HL-60 (cell line): Measurements from ENCODE around the gene TTN.

Experiments
- CTCF ChIP-seq: IDR thresholded peaks from one replicate; pipeline ENCODE4 v1.5.1; 2011; ENCODE audit warnings: low read length, control low read depth, inconsistent platforms; ENCODE audit not compliant: insufficient read depth
- GABPA ChIP-seq: IDR thresholded peaks from 2 replicates; pipeline ENCODE4 v1.6.1; 2012; ENCODE audit warnings: low read depth
- POLR2AphosphoS5 ChIP-seq: IDR thresholded peaks from 2 replicates; pipeline ENCODE4 v1.6.1; 2012; ENCODE audit warnings: low read depth
- SPI1 ChIP-seq: IDR thresholded peaks from 2 replicates; pipeline ENCODE4 v1.6.1; 2012; ENCODE audit warnings: low read depth, mild to moderate bottlenecking, borderline replicate concordance
- TF ChIP-seq, protein P1 (sequence below): IDR thresholded peaks from 2 replicates; pipeline ENCODE4 v1.6.1; 2012; ENCODE audit warnings: low read depth; ENCODE audit not compliant: insufficient replicate concordance

DNA sequence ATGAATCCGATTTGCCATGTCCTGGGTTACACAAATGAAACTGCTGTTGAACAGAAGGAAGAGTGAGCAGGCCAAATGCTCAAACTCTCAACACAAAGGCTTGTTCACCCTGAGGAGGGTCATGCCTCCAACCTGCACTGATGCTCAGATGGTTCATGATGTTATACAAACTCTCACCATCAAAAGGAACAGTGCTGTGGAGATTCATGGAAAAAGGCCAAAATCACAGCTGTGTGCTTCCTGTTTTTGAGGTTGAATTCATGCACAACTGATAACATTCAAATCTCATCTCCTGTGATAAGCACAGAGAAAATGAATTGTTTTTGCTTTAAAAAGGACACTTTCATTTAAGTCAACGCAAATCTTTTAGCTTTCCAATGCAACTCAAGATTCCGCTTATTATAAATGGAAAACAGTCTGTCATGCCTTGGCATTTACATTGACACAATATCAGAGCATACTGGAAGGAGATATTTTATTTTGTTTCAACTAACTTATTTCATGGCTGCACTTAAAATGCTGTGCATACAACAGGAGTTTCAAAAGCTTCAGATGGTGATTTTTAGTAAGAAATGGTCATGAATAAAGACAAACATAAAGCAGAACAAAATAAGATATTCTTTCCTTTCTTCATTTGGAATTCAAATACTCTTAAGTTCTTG is 22.2 kb upstream of the TTN start:
- TF ChIP-seq CTCF (no peak), POLR2AphosphoS5 (no peak), SPI1 (no peak), GABPA (no peak)
- TF ChIP-seq, protein P1, sequence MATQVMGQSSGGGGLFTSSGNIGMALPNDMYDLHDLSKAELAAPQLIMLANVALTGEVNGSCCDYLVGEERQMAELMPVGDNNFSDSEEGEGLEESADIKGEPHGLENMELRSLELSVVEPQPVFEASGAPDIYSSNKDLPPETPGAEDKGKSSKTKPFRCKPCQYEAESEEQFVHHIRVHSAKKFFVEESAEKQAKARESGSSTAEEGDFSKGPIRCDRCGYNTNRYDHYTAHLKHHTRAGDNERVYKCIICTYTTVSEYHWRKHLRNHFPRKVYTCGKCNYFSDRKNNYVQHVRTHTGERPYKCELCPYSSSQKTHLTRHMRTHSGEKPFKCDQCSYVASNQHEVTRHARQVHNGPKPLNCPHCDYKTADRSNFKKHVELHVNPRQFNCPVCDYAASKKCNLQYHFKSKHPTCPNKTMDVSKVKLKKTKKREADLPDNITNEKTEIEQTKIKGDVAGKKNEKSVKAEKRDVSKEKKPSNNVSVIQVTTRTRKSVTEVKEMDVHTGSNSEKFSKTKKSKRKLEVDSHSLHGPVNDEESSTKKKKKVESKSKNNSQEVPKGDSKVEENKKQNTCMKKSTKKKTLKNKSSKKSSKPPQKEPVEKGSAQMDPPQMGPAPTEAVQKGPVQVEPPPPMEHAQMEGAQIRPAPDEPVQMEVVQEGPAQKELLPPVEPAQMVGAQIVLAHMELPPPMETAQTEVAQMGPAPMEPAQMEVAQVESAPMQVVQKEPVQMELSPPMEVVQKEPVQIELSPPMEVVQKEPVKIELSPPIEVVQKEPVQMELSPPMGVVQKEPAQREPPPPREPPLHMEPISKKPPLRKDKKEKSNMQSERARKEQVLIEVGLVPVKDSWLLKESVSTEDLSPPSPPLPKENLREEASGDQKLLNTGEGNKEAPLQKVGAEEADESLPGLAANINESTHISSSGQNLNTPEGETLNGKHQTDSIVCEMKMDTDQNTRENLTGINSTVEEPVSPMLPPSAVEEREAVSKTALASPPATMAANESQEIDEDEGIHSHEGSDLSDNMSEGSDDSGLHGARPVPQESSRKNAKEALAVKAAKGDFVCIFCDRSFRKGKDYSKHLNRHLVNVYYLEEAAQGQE = no peak
